Keratinocyte (primary cell): ENCODE results near the gene ITPKB.

Experiments
- CTCF ChIP-seq, 3 experiments: IDR thresholded peaks in 1 of 3; conservative IDR thresholded peaks in 1 of 3; optimal IDR thresholded peaks in 1 of 3; 2 replicates in 2 of 3; 3 replicates in 1 of 3; pipeline versions ENCODE3 to v1.5.1; 2011; ENCODE audit warnings: low read length in 3 of 3, mild to moderate bottlenecking in 3 of 3, moderate library complexity in 2 of 3, control low read depth in 1 of 3, inconsistent platforms in 1 of 3; ENCODE audit not compliant: insufficient read depth in 2 of 3; ENCODE audit errors: extremely low read depth in 1 of 3
- EZH2 ChIP-seq: IDR thresholded peaks from one replicate; pipeline ENCODE4 v1.6.1; 2012; ENCODE audit warnings: inconsistent platforms, mild to moderate bottlenecking, low read length, moderate library complexity

GRCh38 chr1:226688808-226689207 is 50.3 kb downstream of the ITPKB start:
- no peak for TF ChIP-seq EZH2
- TF ChIP-seq CTCF (optimal IDR thresholded peaks at IDR 0.05 in 1 of 3, IDR thresholded peaks at IDR 0.05 in 1 of 3, conservative IDR thresholded peaks at IDR 0.05 in 1 of 3; ENCODE audit: extremely low read depth in 1 of 3, insufficient read depth in 2 of 3, low read length in 3 of 3) = no peak
